Measurements from ENCODE around the gene ATG4D. TPM values are rescaled to one million over a fixed set of nuclear protein-coding genes. Genes with fewer than 3 reads are reported as not detected.

The ATG4D gene
- total and polyA plus RNA-seq, 2 of the 4 experiments (the other 2 are of a cell fraction) = 8.2 to 21.8 TPM

GRCh38 chr19:10586396-10586795 lies 42.7 kb downstream of the ATG4D start:
- Histone ChIP-seq H3K36me3 (ENCODE audit: control insufficient read depth, insufficient read depth, low read length) (no peaks in the 10 kb centered on the region), H2BK5ac (ENCODE audit: low read depth, low read length, poor library complexity, severe bottlenecking) (no peak overlapping the region), H3K4me1 (ENCODE audit: control insufficient read depth, insufficient read depth, low read length) (no peaks in the 10 kb centered on the region), H3K79me1 (ENCODE audit: low read depth in 1 of 2, low read length in 2 of 2) (no peaks in the 10 kb centered on the region), H4K20me1 (ENCODE audit: insufficient read depth, low read length) (no peaks in the 10 kb centered on the region), H2BK120ac (ENCODE audit: low read depth, low read length) (no peak overlapping the region), H3K9ac (ENCODE audit: low read depth, low read length) (no peak overlapping the region), H4K8ac (ENCODE audit: low read depth in 2 of 2, low read length in 2 of 2) (no peak overlapping the region), H3K27ac (ENCODE audit: insufficient read depth, low read length) (no peak overlapping the region), H3K9me1 (ENCODE audit: insufficient read depth, low read length) (no peaks in the 10 kb centered on the region; the same call in 1 of the 2 replicates), H2BK20ac (ENCODE audit: low read depth, low read length) (no peak overlapping the region), H3K4me3 (ENCODE audit: insufficient read depth, low read depth, low read length) (no peak overlapping the region), H3K56ac (ENCODE audit: extremely low read depth, insufficient read depth, low read length) (no peak overlapping the region), H4K91ac (ENCODE audit: insufficient read depth, low read depth, low read length) (no peak overlapping the region), H3K18ac (ENCODE audit: low read depth, low read length) (no peak overlapping the region), H3K27me3 (ENCODE audit: control insufficient read depth, insufficient read depth, low read length) (peaks cover 19% of the 10 kb centered on the region), H3K23ac (ENCODE audit: low read depth, low read length) (no peak overlapping the region), H3K9me3 (ENCODE audit: control insufficient read depth, insufficient read depth, low read length) (peaks cover 3% of the 10 kb centered on the region; the same call in 1 of the 2 replicates), H2AK5ac (ENCODE audit: low read depth, low read length) (no peak overlapping the region), H3K4me2 (ENCODE audit: low read depth, low read length) (no peak overlapping the region), H2AK9ac (replicated peaks; ENCODE audit: low read depth, low read length, poor library complexity) (no peak overlapping the region), H3K14ac (replicated peaks; ENCODE audit: low read depth, low read length) (no peak overlapping the region), H4K5ac (ENCODE audit: low read depth, low read length) (no peak overlapping the region), H3K4ac (ENCODE audit: low read depth, low read length) (no peak overlapping the region), H2BK15ac (ENCODE audit: low read depth, low read length) (no peak overlapping the region), H2AFZ (replicated peaks; ENCODE audit: low read length, poor library complexity) (no peak overlapping the region)
- TF ChIP-seq CHD1 (IDR thresholded peaks at IDR 0.05; ENCODE audit: low read depth, low read length) (no peak), POLR2A (IDR thresholded peaks at IDR 0.05; ENCODE audit: low read depth, low read length) (no peak), RAD21 (IDR thresholded peaks at IDR 0.05; ENCODE audit: low read length) (no peak), ELK1 (IDR thresholded peaks at IDR 0.05; ENCODE audit: borderline replicate concordance, low read depth, low read length) (no peak), MAFK (IDR thresholded peaks at IDR 0.05; ENCODE audit: low read depth, low read length) (no peak), RCOR1 (IDR thresholded peaks at IDR 0.05; ENCODE audit: insufficient replicate concordance, low read length) (no peak)
- POLR2A ChIA-PET (ENCODE audit: unreplicated experiment) = no interaction called here
- ATAC-seq (ENCODE audit: low read depth) (no peak), DNase-seq (no peak)
- no TSS peak for BruUV-seq (replicated peaks)
- CTCF ChIA-PET = no interaction called here
- dilution Hi-C loops (cut with HindIII; ENCODE audit: low sequenced_read_pairs, unreplicated experiment) = no loop called here
- intact Hi-C loops (cut with micrococcal nuclease) = no loop called here
- in situ Hi-C loops (cut with MboI; ENCODE audit: low sequenced_read_pairs) = no loop called here
- WGBS, 2 experiments (ENCODE audit: extremely low coverage in 2 of 2, insufficient read length in 1 of 2) = 80% methylated on average over 1 of the region's 6 CpGs; no CpG with 5 or more reads in 1 of the 2 experiments
